HG02610 (cell line): ENCODE results near the gene TMEM108.

Experiments
- ATAC-seq: cut with Tn5 transposase; IDR thresholded peaks from one replicate; pipeline ENCODE4 v1.9.1; 2021; ENCODE audit warnings: mild to moderate bottlenecking, moderate library complexity; ENCODE audit not compliant: unreplicated experiment

TMEM108 gene

DNA sequence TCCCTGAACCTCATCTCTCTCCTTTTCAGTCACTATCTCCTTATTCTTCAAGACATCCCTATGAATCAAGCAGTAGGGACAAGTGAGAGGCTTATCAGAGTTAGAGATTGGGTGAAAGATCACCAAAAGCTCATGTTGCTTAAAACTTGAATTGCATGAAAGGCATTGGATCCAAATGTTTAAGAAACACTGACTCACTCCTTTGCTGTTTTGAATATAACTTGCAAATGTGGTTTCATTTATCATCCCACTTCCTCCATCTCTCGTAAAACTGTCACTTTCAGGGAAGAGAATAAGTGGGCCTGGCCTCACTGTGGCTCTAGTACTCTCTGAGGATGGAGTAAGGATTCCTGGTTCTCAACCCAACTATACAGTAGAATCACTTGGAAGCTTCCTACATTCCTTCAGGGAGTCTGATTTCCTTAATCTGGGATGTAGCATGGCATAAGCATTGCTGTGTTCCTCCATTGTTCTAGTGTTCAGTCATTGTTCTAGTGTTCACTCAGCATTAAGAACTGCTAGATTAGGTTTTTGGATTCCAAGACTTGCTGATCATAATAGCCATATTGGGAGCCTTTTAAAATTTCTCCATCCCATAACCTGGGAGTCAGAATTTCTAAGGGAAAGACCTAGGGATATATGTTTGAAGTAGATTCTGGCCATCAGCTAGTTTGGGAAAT lies 171.8 kb downstream of the TMEM108 start:
- peak; percentile 44 for ATAC-seq

DNA sequence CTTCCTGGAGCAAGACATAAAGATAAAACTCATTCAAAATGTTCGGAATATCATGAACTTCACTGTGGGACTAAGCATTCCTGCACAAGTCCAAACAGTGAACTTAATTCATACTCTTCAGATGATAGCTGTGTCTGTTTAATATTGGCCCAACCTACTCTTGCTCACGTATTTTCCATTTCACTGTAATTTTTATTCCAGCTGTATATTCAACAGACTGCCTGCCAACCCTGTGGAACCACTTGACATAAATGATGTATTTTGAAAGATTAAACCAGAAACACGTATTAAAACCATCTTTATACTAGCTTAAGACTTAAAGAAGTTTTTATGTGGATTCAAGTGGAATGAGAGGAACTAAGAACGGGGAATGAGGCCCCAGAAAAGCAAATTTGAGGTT lies 172.5 kb downstream of the TMEM108 start:
- no peak for ATAC-seq

DNA sequence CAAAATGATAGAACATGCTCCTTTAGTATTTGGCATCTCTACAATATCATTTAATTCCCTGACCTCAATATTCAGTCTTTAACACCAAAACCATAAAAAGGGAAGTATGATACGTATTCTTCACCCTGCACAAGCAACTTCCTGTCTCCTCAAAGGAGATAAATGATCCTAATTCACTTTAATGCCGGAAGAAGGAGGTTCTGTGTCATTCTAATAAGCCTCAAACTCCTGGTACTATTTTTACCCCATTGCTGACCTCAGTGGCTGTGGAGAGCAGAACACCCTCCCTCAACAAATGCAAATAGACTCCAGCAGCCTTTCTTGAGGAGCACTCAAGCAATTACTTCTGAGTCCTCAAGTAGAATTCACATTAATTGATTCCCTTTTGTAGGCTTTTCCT lies 173.3 kb downstream of the TMEM108 start:
- ATAC-seq = peak; percentile 95

DNA sequence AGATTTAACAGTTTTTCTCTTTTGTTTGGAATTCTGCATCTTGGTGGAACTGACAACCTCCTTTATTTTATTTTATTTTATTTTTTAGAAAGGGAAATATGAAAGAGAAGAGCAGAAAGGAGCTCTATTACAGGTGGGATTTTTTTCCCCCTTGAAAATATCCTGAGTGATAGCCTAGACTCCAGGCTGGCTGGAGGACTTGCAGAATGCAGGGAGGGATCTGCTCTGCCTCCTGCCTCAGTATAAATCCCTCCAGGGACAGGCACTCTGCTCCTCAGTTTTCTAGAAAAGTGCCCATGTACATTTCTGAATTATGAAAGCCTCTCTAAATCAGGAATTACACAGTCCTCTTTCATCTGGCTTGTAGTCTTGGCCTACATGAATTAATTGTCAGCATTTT lies 173.7 kb downstream of the TMEM108 start:
- ATAC-seq = no peak

DNA sequence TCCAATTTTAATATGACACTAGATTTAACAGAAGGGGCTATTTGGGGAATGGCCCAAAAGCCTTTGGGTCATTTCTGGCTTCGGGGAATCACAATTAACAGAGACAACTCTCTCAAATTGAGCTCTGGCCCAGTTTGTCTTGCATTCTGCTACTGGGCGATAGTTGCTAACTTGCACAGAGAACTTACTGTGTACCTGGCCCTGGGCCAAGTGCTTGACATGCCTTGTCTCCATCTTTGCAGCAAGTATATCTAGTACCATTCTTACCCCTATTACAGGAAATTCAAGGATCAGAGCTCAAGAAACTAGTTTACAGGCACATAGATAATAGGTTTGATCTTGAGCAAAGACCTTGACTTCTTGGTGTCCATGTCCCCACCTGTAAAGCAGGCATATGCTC lies 175.7 kb downstream of the TMEM108 start:
- no peak for ATAC-seq

DNA sequence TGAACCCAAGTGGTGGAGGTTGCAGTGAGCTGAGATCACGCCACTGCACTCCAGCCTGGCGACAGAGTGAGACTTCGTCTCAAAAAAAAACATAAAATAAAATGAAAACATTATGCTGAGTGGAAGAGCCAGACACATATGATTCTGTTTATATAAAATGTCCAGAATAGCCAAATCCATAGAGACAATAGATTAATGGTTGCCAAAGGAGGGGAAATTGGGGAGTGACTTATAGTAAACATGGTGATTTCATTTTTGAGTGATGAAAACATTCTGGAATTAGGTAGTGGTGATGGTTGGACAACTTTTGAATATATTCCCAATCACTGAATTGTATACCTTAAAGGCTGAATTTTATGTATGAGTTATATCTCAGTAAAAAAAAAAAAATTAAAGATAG lies 189.6 kb downstream of the TMEM108 start:
- no peak for ATAC-seq

DNA sequence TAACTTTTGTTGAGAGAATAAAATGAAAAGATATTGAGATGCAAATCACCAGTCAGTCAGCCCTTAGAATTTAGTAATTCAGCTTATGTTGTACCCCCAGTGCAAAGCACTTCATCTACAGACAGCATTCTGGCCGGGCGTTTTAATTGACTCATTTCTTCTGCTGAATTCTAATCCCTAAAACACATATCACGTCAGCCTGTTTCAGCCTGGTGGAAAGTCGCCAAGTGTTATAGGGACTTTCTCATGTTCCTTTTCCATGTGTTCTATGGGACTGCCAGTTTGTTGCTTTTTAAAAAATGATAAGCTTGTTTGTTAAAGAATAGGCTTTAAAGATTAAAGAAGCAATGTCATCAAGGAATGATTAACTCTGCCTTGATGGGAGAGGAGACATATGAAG lies 192.0 kb downstream of the TMEM108 start:
- no peak for ATAC-seq

DNA sequence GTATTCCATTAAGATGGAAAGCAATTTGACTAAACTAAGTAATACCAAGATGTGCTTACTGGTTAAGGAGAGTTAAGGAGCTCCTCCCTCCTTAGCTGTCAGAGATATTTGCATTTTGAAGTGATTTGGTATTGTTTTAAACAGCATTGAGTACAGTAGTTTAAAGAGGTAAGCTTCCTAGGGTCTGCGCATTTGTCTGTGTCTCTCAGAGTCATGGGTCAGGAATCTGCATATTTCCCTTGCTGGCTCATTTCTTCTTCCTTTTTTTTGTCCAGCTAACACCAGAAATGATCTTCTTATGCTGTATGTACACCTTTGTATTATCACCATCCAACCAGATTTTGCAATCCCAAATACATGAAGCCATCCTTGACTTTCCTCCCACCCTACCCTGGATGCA lies 198.7 kb downstream of the TMEM108 start:
- no peak for ATAC-seq

DNA sequence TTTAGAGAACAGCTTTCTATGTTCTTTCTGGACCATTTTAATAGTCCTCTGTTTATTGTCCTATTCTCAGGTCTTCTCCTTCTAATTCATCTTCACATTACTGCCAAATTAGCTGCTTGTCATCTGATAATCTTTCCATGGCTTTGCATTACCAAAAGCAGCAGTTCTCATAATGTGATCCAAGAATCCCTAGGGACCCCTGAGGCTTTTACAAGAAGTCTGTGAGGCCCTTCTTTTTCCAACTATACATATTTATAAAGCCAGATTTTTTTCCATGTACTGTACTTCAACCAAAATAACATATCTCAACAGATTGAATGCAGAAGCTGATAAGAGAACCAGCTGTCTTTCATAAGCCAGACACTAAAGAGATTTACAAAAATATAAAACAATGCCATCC lies 199.2 kb downstream of the TMEM108 start:
- no peak for ATAC-seq

DNA sequence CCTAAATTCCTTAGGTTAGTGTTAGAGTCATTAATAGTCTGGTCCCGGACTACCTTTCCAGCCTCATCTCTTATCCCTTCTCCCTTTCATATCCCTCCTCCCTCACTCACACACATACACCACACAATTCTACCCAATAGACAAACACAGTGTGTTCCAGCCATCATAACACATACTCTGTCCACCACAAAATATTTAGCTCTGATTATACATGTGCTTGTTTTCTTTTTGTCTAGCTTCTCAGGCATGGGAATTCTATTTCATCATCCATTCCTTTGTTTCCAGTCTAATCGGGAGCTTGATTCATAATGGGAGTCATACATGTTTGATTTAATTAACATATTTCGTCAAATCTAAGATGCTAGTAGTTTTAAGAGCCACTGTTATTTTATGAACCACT lies 199.8 kb downstream of the TMEM108 start:
- ATAC-seq = no peak

DNA sequence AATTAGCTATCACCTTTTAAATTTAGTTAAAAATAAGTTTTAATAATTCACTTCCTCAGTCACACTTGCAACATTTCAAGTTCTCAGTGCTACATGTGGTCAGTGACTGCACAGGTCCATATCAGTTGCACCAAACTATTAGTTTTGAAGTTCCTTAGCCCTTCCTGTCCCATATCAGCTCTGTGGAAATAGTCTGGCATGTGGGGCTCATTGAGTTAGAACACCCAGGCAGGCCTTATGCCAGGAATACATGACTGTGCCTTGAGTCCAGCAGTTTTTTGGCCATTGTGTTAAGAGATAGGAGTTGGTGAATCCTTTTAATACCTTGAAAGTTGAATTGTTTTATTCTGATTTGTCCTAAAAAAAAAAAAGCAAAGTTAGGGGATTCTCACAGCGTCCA lies 207.9 kb downstream of the TMEM108 start:
- no peak for ATAC-seq

DNA sequence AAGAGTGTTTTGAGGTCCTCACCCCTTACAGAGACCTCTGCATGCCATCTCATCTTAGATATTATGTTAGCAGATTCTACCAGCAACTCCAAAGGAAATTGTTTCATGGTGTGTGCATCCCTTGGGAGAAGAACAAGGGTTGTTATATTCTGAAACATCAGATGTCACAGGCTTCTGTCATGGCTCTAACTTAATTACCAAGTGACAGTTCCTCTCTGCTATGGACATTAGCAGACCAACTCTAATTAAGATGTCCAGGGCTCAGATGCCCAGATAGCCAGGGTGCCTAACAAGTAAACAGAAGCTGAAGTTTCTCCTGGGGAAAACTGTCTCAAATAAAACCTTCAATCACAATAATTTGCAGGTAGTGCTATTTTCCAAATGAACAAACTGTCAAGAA lies 208.6 kb downstream of the TMEM108 start:
- ATAC-seq = no peak

DNA sequence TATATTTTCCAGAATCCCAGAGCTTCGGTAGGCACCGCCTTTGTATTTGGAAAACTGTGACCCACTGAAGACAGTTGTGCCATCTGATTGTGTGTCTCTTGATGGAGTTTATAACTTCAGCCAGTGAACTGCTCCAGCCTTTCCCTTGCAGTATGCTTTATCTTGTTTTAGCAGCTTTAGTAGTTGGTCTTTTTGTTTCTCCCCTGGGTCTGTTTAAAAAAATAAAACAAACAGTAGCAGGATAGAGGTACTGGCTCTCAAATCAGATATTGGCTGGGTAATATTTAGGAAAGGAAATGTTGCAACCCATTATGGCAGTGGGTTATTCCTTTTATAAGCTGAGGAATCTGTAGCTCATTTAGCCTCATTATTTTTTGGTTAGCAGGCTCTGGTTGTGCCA lies 210.2 kb downstream of the TMEM108 start:
- no peak for ATAC-seq

DNA sequence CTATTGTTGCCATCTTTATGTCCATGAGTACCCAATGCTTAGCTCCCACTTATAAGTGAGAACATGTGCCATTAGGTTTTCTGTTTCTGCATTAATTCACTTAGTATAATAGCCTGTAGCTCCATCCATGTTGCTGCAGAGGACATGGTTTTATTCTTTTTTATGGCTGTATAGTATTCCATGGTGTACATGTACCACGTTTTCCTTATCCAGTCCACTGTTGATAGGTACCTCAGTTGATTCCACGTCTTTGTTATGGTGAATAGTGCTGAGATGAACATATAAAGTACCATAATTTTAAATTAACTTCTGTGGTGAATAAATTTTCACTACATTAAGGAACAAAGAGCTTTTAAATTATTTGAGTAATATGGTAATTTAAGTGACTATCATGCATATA lies 211.3 kb downstream of the TMEM108 start:
- no peak for ATAC-seq

DNA sequence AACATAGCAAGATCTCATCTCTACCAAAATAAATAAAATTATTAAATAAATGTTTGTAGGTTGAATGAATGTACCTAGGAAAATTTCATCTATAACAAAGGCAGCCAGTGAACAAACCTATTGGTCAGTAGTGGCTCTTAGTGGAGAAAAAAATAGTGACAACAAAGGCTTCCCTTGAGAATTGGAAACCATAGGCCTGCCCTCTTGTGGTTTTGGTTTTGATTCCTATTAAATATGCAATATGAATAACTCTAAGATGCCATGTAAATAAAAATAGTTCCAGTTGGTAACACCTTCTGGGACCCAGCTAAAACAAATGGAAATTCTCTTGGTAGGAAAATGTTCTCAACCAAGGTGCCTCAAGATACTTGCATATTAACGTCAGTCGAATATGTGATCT lies 216.0 kb downstream of the TMEM108 start:
- ATAC-seq = no peak

DNA sequence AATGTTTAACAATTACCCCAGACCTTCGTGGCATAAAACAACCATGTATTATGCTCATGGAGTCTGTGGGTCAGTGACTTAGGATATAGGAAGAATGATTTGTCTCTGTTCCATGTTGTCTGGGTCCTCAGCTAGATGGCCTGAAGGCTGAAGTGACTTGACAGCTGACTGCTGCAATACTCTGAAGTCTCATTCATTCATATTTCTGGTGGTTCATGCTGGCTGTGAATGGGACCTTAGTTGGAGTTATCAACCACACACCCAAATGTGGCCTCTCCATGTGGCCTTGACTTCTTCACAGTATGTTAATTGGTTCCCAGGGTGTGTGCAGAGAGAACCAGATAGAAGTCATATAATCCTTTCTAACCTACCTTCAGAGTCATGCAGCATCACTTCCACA lies 216.5 kb downstream of the TMEM108 start:
- ATAC-seq = no peak

DNA sequence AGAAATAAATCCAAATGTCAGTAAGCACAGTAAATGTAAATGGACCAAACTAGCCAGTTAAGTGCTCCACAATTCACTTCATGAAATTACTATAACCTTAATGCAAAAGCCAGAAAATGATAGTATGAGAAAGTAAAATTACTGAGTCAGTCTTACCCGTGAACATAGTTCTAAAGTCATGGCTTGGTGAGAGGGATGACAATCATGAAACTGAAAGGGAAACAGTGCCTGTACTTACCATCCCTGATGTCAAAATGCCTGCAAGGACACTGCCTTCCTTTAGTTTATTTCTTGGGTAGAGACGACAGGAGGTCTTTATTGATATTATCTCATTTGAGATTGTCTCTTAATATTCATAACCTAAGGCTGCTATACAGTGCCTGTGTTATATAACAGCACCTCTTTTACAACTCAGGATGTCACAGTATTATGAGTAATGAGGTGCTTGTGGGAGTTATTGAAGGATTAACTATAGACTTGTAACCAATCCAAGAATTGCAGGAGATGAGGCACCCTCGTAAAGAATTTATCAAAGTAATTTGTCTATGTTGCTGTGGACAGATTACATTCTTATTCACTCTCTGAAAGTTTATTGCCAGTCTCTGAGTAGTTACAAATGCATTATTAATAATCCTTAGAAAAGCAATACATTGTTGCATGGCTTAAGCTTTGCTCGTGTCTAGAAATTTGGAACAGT lies 218.7 kb downstream of the TMEM108 start:
- ATAC-seq = peak; percentile 87

DNA sequence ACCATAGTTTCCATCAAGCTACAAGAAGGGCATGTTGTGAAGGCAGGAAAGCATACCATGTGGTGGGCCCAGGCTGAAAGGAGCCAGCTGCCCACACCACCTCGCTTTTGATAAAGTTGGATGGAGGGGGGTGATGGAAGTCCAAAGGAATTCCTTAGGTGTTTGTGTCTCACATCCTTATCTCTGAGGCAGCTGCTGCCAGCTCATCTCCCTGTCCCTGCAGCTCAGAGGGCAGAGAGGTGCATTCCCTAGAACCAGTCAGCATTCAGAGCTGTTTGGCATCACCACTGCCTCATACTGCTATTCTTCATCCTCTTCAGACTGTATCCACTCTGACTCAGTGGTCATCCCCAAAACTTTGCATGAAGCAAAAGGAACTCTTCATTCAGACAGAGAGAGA lies 220.2 kb downstream of the TMEM108 start:
- ATAC-seq = no peak

DNA sequence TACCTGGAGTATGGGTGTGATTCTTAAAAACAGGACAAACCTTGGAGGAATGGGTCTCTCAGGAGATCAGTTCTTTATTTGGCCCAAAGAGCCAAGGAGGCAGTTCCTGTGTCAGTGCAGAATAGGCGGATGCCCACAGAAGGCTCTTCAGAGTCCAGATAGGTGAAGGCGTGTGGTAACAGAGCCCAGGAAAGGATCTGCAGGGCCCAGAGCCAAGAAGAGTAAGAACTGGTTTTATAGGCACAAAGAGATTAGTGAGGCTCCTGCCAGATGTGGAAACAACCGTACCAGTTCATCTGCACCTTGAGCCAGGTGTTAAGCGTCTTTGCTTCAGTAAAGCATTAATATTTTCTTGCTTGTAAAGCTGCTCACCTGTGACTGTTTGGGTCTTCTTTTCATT lies 221.6 kb downstream of the TMEM108 start:
- no peak for ATAC-seq

DNA sequence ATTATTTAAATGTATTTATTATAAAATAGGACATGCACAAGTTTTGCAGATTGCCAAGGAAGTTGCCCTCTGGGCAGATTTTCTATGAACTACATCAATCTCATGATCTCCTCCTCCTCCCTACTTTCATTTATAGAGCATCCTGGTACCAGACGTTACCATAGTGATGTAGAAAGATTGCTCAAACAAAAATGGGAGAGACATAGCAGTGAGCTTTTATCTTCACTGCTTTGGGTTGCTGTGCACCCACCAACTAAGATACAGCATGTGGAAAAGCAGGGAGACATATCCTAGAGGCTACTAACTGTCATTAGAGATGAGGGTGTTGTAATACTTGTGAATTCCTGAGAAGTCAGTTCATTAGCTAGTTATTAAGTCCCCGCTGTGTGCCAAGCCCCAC lies 224.1 kb downstream of the TMEM108 start:
- ATAC-seq = no peak

DNA sequence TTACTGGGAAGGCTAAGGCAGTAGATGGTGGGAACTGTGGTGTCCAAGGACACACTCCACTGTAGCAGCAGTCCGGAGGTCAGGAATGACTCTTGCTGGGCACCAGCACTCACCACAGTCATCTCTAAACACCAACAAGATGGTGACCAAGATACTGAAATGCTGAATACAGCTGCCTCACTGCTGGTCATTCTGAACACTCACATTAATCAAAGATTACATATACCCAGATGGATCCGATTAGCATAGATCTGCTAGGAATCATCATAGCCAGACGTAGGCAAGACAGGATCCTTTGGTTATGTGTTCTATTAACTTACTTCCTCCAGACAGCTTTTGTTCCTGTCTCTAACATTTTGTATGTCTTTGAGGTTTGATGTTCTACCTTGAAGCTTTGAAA lies 226.7 kb downstream of the TMEM108 start:
- ATAC-seq = no peak

DNA sequence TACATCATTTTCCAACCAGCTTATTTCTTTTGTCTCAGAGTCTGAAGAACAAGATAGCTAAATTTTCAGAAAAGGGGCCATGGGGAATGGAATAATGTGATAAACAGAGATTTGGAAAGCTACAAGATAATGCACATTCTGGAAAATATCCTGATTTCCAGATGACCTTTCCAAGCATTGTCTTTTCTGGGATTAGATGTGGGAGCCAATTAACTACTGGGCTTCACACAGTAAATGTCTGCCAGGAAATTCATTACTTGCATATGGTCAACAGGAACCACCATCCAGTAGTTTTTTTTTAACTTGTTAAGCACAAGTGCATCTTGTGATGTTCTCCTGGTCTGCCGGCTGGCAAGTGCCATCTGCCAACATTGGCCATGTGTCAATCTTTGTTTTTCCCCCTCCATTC lies 230.5 kb downstream of the TMEM108 start:
- ATAC-seq = no peak

DNA sequence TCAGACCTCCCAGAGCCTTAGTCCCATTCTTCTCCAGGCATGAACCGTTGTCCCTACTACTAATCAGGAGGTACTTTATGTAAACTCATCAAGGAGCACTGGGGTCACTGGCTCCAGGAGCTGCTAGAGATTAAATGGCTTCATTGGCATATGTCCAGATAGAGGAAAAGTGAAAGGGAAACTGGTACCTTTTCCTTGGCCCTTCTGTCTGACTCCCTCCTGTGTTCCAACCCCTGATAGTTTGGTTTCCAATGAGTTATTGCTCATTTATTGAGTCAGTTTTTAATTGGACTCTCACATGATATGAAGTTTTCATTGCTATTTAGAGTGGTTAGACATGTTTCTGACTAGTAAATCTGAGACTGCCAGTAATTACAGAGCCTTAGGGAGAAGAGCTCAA lies 231.2 kb downstream of the TMEM108 start:
- ATAC-seq = no peak
